NOMO-1 (cell line): ENCODE results near the gene AMY2B.
"Not testable (repeated sequence)": the region's sequence is repeated elsewhere in the genome, so short reads cannot be mapped to it uniquely, and the experiment has no call there.

Source experiments
- DNase-seq, 2 experiments: peaks; one replicate each; lab custom pipeline; 2025; ENCODE audit not compliant: unreplicated experiment in 2 of 2; lab: John Stamatoyannopoulos, UW

AMY2B gene

GRCh38 chr1:103571289-103571688, at the start of gene AMY2B:
AMY2B (plus strand) TSS chr1:103571589; CDS start chr1:103571603, 14 bp downstream.
- not testable (repeated sequence) for DNase-seq

- no peak for DNase-seq
Measured at GRCh38 chr1:103523346-103523745, 48.0 kb upstream of the AMY2B start.

- peak; percentile 24 to 50 for DNase-seq
Measured at GRCh38 chr1:103525114-103525606, 46.2 kb upstream of the AMY2B start.

- peak; percentile 71 to 81 for DNase-seq
Measured at GRCh38 chr1:103525607-103526507, 45.5 kb upstream of the AMY2B start, which contains the start of gene RNPC3. RNPC3 (plus strand) TSS chr1:103525699; CDS start chr1:103526071, 372 bp downstream.

- no peak for DNase-seq
Measured at GRCh38 chr1:103527331-103527730, 44.1 kb upstream of the AMY2B start.

GRCh38 chr1:103529746-103530145, 41.6 kb upstream of the AMY2B start:
- DNase-seq, result no peak

- DNase-seq, result no peak
Measured at GRCh38 chr1:103538226-103538625, 33.2 kb upstream of the AMY2B start.

- DNase-seq, result no peak
Measured at GRCh38 chr1:103541431-103541830, 30.0 kb upstream of the AMY2B start.

- DNase-seq, result no peak
Measured at GRCh38 chr1:103546496-103546895, 24.9 kb upstream of the AMY2B start.

GRCh38 chr1:103547840-103548239, 23.5 kb upstream of the AMY2B start:
- no peak for DNase-seq

- no peak for DNase-seq
Measured at GRCh38 chr1:103560427-103560826, 11.0 kb upstream of the AMY2B start.

GRCh38 chr1:103561124-103561523, 10.3 kb upstream of the AMY2B start:
- not testable (repeated sequence) for DNase-seq

GRCh38 chr1:103561643-103562395, 9.6 kb upstream of the AMY2B start:
- DNase-seq, result peak; percentile 30 to 81

- DNase-seq, result no peak
Measured at GRCh38 chr1:103563056-103563455, 8.3 kb upstream of the AMY2B start.

- DNase-seq, result no peak
Measured at GRCh38 chr1:103569493-103569892, 1.9 kb upstream of the AMY2B start.

GRCh38 chr1:103576065-103576464, 4.7 kb downstream of the AMY2B start:
- peak in 1 of 2 experiments; percentile 34 for DNase-seq

- DNase-seq, result not testable (repeated sequence)
Measured at GRCh38 chr1:103576784-103577183, 5.4 kb downstream of the AMY2B start.

GRCh38 chr1:103582464-103582863, 11.1 kb downstream of the AMY2B start:
- no peak for DNase-seq

- DNase-seq, result no peak
Measured at GRCh38 chr1:103583887-103584286, 12.5 kb downstream of the AMY2B start.

- no peak for DNase-seq
Measured at GRCh38 chr1:103584537-103584936, 13.1 kb downstream of the AMY2B start.

- DNase-seq, result not testable (repeated sequence)
Measured at GRCh38 chr1:103602740-103603139, 31.4 kb downstream of the AMY2B start.
